GM19452 (cell line): Measurements from ENCODE around the gene TEPSIN.

Source experiments
- ATAC-seq: cut with Tn5 transposase; IDR thresholded peaks from one replicate; pipeline ENCODE4 v1.9.1; 2021; ENCODE audit not compliant: unreplicated experiment

TEPSIN gene

GRCh38 chr17:81189016-81189415, 49.8 kb downstream of the TEPSIN start:
- no peak for ATAC-seq

DNA sequence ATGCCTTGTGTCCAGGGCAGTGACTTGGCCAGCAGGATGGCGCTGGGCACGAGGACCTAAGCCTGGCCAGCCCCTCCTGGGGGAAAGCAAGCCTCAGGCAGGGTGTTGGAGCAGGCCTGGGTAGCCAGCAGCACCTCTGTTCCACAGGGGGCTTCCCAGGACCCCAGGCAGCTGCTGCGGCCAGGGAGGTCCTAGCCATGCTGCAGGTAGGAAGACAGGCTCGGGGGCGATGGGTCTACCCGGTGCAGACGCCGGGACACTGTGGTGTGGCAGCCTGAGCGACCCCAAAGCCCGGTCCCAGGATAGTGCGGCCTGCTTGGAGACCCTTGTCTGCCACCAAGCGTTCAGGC, 50.4 kb downstream of the TEPSIN start:
- ATAC-seq = no peak

DNA sequence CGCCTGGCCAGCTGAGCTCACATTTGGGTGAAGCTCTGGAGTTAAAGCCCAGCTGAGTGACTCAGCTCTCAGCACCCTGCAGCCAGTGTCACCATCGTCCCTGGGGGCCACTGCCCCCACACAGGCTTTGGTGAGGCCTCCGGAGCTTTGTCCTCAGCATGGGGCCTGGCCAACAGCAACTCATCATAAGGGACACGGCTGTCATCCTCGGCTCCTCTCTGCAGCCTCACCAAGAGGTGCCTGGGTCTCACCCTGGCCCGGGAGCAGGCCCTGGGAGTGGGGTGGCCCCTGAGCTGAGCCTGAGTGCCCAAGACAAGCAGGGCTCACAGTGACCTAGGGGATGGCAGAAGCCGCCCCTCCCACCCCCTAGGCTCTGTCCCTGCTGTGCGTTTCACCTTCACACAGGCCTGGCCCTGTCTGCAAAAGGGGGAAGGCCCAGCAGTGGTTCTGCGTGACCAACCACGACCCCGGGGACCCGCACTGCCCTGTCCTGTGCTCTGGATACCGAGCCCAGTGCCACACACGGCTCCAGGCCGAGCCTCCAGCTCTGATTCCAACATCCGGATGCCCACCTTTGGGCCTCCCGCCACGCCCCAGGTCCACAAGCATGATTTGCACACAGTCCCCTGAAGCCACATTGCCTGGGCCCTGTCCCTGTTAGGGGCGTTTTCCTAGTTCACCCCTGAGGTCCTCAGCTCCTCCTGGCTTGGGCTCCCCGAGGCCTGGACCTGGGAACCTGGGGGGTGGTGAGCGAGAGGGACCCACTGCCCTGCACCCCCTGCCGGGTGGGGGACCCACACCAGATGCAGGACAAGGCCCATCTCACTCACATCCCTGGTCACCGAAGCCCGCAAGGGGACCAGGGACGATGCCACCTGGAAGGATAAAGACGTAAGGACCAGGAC, 51.0 kb downstream of the TEPSIN start:
- no peak for ATAC-seq

GRCh38 chr17:81187120-81187519, 51.7 kb downstream of the TEPSIN start:
- no peak for ATAC-seq

- ATAC-seq = no peak
Observed at GRCh38 chr17:81186203-81186602, 52.7 kb downstream of the TEPSIN start.

DNA sequence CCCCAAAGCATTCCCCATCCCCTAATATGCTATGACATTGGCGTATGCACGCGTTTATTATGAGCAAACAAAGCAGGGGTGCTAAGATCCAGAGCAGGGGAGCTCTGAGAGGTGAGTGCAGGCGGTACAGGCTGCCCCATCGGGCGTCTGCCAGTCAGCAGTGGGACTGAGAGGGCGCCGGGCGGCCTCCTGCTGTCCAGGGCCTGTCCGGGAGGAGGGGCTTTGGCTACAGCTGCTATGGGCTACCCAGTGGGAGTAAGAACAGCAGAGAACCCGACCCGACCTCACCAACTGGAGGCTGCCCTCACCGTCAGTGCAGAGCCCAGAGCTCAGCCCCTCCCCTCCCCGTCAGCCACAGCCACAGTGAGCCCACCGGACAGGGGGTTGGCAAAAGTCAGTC, 54.3 kb downstream of the TEPSIN start:
- ATAC-seq = no peak

- no peak for ATAC-seq
Observed at GRCh38 chr17:81183807-81184206, 55.0 kb downstream of the TEPSIN start.

- no peak for ATAC-seq
Observed at GRCh38 chr17:81183316-81183715, 55.5 kb downstream of the TEPSIN start.

DNA sequence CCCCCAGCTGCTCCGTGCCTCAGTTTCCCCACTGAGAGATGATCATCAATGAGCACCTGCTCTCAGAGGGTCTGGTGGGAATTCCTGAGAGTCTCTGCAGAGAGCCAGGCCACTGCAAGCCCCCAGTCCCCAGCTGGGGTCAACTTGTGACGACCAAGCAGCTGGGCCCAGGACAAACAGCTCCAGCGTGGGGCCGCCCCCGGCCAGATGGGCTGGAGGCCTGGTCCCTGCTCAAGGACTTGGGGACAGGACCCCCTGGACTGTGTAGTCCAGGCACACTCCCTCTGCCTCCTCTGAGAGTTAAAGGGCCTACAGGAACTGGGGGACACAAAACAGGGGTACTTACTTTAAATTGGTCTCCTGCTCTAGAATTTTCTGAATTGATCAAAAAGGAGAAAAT, 56.3 kb downstream of the TEPSIN start:
- ATAC-seq = no peak

- ATAC-seq = no peak
Observed at GRCh38 chr17:81181811-81182185, 57.1 kb downstream of the TEPSIN start.

DNA sequence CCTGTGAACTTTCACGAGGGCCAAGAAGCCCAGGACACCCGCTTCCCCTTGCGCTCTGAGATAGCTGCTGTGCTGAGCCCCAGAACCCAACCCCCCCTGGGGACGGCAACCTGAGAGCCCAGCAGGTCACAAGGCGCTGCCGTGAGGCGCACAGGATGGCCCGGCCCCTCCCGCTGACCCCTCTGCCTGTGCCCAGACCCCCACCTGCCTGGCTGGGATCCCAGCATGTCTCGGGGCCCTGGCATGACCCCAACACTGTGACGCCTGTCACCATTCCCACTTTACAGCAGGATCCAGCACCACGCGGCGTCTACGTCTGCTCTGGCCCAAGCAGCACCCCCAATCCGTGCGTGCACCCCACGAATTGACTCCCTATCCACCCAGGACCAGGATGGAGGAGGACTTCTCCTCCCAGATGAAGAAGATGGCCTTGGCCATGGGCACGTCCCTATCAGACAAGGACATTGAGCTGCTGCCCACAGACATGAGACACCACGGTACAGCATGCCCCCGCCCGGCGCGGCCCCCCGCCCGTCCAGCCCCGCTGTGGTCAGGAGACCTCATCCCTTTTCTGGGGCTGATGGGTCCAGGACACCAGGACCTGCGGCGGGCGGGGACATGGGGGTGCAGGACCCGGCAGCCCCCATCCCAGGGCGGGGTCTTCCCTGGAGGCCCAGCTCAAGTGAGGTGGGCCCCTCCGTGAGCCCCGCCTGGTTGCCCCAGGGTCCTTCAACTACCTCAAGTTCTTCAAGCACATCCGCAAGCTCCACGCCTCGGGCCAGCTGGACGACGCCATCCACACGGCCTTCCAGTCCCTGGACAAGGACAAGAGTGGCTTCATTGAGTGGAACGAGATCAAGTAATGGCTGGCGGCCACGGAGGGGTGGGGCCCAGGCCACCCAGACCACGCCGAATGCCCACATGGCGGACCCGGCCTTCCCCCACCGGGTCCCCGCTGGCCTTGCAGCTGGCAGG, 57.7 kb downstream of the TEPSIN start:
- ATAC-seq = no peak

- ATAC-seq = no peak
Observed at GRCh38 chr17:81179861-81180260, 59.0 kb downstream of the TEPSIN start.

- no peak for ATAC-seq
Observed at GRCh38 chr17:81179220-81179619, 59.6 kb downstream of the TEPSIN start.
